GM19351 (cell line): ENCODE results near the gene MXRA7.
"Not testable (repeated sequence)": the region's sequence is repeated elsewhere in the genome, so short reads cannot be mapped to it uniquely, and the experiment has no call there.

Source experiments
- ATAC-seq: cut with Tn5 transposase; IDR thresholded peaks from one replicate; pipeline ENCODE4 v1.9.1; 2021; ENCODE audit warnings: mild to moderate bottlenecking, moderate library complexity; ENCODE audit not compliant: unreplicated experiment

MXRA7 gene

GRCh38 chr17:76716146-76716838 lies 5.5 kb upstream of the MXRA7 start:
- ATAC-seq: no peak

DNA sequence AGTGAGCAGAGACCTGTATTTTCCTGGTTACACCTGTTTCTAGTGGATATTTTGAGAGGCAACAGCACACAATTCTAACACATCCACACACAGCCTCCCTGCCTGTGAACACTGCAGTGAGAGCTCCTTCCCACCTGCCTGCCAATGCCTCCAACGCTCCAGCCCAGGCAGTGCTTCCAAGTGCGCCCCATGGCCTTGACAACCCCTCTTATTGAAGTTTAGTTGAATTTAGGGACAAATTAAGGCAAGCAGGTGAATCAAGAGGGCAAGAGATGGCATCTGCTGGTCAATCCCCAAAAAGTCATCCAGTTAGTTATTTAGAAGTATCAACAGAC lies 4.7 kb upstream of the MXRA7 start:
- no peak for ATAC-seq

DNA sequence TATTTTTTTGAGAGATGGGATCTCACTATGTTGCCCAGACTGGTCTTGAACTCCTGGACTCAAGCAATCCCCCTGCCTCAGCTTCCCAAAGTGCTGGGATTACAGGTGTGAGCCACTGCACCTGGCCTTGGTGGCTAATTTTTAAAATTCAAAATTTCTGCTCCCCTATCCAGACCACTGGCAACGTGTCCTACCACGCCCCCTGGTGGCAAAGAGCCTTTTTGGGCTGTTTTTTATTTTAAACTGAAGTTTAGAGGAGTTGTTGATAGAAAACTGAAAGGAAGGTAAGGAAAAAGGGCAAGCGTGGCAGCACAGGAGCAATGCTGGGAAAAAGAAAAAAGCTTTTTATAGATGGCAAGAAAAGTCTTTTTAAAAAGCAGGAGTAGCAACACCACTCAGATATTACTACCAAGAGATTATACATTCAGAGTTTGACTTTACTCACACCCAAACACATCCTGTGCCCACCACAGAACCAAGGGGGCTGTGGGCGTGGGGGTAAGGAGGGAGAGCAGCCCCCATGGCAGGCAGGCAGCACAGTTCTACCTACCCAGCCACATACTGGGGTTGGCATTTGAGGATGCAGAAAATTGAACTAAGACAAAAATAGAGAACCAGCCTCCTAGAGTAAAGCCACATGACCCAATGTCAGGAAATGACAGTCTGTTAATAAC lies 4.2 kb upstream of the MXRA7 start:
- no peak for ATAC-seq

DNA sequence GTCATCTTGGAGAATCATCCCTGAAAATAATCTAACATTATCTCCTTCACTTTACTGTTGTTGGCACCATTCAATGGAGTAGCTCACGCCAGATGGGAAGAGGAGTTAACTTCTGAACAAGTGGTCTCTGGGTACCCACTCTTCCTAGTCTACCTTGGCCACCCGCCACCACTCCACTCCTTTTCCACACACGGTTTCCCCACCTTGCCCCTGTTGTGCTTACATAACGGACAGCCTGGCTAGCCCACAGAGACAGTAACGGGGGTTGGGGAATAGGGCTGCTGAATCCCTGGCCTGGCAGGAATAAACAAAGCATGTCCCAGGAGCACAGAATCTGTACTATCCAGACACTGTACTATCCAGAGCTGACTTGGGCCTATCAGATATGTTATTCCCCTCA lies 3.6 kb upstream of the MXRA7 start:
- no peak for ATAC-seq

- ATAC-seq: no peak
Observed at GRCh38 chr17:76713765-76714164, 3.0 kb upstream of the MXRA7 start.

- not testable (repeated sequence) for ATAC-seq
Observed at GRCh38 chr17:76712321-76712720, 1.6 kb upstream of the MXRA7 start.

- not testable (repeated sequence) for ATAC-seq
Observed at GRCh38 chr17:76709951-76710862, 558 bp downstream of the MXRA7 start.

DNA sequence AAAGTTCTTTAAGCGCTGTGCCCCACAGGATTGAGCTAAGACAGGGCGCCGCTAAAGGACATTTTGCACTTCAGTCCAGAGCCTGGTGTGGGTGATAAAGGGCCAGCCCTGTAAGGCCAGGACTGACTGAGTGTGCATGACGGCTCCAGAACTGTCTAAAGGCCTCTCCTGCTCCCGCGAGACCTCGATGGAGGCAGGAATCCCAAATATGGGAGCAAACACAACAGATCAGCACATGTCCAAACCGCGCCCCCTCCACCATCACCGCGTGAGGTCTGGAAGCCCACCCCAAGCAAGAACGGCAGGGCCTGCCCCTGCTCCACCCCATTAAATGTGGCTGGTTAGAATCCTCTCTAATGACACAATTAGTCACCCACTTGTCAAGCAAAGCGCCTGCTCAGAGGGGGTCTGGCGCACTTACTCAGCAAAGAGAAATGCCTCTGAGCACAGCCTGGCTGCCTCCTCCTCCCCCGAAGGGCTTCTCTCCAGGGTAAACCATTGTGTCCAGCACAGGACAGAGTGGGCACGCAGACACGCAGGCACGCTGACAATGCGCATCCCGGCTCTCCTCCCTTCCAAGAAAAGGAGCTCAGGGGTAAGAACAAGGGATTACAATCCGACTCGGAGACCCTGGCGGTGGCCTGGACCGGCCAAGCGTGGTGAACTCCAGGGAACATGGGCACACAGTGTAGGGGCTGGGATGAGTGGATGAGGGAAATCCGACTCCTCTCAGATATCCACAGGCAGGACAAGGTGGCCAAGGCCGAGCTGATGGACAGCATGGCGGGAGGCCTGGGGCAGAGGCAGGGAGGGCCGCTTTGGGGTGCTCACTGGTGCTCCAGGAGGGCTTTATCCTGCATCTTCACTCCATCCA lies 1.5 kb downstream of the MXRA7 start:
- ATAC-seq: no peak

DNA sequence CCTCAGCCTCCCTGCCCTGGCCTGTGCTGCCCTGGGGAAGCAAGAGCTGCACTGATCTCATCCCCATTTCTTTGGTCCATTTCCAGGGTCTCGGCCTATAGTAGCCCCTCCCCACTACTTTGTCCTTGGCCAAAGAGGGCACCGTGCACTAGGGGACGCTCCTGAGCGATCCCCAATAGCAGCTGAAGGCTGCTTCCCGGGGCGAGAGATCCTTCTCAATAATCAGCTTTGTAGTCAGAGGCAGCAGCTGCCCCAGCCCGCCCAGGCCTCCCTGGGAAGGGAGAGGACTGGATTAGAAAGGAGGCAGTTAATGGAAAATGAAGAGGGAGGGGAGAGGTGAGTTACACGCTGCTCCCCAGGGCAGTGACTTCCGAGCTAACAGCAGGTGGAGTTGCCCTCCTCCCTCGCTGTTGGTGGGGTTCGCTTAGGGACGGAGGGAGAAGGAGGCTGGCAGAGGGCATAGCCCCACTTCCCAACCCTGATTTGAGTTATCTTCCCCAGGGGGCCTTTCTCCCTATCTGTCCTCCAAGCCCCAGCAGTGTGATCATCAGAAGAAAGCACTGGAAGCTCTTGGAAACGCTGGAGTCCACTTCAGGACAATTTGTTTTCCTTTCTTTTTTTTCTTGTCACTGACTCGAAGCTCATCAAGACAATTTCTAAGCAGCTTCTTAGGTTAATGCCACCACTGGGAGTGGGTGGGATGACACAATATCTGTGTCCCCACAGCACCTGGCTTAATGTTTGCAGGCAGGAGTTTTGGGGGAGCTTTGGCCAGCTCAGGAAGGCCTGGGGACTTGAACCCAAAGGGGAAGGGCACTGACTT lies 2.6 kb downstream of the MXRA7 start:
- no peak for ATAC-seq

GRCh38 chr17:76706817-76707216 lies 3.9 kb downstream of the MXRA7 start:
- no peak for ATAC-seq

GRCh38 chr17:76704805-76705204 lies 6.0 kb downstream of the MXRA7 start:
- no peak for ATAC-seq

GRCh38 chr17:76702941-76703637 lies 7.7 kb downstream of the MXRA7 start:
- ATAC-seq: no peak

DNA sequence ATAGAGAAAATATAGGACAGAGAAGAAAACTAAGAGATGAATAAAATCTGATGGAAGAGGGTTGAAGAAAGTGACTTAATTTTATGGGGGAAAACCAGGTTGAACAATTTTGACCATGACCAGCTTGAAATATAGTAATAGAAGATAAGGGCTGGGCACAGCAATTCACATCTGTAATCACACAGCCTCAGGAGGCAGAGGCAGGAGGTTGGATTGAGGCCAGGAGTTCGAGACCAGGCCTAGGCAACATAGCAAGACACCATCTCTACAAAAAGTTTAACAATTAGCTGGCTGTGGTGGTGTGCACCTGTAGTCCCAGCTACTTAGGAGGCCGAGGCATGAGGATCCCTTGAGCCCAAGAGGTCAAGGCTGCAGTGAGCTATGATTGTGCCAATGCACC lies 8.7 kb downstream of the MXRA7 start:
- no peak for ATAC-seq

DNA sequence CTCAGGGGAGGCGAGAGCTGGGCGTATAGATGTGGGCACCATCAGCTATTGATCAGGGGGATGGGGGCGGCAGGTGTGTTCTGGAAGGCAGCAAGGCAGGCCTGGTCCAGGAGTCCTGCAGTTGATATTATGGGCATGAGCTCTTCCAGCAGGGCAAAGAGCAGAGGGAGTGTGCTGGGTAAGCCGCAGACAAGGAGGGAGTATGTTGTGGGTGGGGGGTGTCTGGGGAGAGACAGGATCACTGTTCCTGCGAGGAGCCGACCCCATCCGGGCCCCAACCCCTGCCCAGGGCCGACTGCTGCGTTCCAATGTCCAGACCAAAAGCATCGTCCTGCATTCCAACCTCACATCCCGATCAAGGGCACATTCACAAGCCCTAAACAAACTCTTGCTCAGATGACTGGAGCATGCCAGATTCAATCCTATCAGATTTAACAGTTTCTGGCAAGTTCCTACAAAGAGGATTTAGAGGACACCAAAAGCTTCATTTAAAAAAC lies 9.2 kb downstream of the MXRA7 start:
- ATAC-seq: no peak

GRCh38 chr17:76700617-76701470 lies 9.9 kb downstream of the MXRA7 start:
- no peak for ATAC-seq

GRCh38 chr17:76700270-76700616 lies 10.5 kb downstream of the MXRA7 start:
- ATAC-seq: no peak

DNA sequence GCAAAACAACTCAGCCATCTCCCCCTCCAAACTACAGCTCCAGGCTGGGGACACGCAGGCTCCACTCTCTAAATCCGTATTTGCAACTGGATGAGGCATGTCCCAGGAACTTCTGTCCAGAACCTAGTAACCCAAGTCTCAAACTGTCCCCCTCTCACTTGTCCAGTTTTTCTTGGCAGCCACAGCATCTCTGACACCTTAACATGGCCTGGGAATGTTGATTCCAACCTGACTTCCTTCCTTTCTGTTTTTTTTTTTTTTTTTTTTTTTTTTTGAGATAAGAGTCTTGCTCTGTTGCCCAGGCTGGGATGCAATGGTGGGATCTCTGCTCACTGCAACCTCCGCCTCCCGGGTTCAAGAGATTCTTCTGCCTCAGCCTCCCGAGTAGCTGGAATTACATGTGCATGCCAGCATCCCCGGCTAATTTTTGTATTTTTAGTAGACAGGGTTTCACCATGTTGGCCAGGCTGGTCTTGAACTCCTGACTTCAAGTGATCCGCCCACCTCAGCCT lies 12.2 kb downstream of the MXRA7 start:
- ATAC-seq: not testable (repeated sequence)
